ENCODE results near the gene AGMO. TPM values are rescaled to one million over a fixed set of nuclear protein-coding genes. Genes with fewer than 3 reads are reported as not detected.

Gene AGMO
- total RNA-seq, 2 donors from 2014 or later = 0.37 to 0.47 TPM

- Histone ChIP-seq H3K4me3 (no peak overlapping the region), H3K36me3 (no peaks in the 10 kb centered on the region), H3K4me1 (no peaks in the 10 kb centered on the region), H3K27me3 (no peaks in the 10 kb centered on the region), H3K9ac (ENCODE audit: low read depth in 2 of 2, low read length in 2 of 2) (no peak overlapping the region), H3K9me3 (no peaks in the 10 kb centered on the region), H3K27ac (no peak overlapping the region)
- DNase-seq = no peak
- intact Hi-C loops (cut with DNase I) = no loop called here
- TF ChIP-seq CTCF (IDR thresholded peaks at IDR 0.05) = no peak
These were observed 15.5 kb downstream of the AGMO start for GRCh38 chr7:15546272-15546792.

- H3K9ac ChIP-seq (ENCODE audit: low read depth in 2 of 2, low read length in 2 of 2) = no peak overlapping the region
- no peaks in the 10 kb centered on the region for H3K36me3 ChIP-seq
- no peak overlapping the region for H3K4me3 ChIP-seq
- H3K27me3 ChIP-seq = no peaks in the 10 kb centered on the region
- H3K27ac ChIP-seq = no peak overlapping the region
- intact Hi-C loops (cut with DNase I) = no loop called here
- no peaks in the 10 kb centered on the region for H3K4me1 ChIP-seq
- no peaks in the 10 kb centered on the region for H3K9me3 ChIP-seq
- no peak for DNase-seq
- no peak for TF ChIP-seq CTCF (IDR thresholded peaks at IDR 0.05)
These were observed 17.8 kb downstream of the AGMO start for GRCh38 chr7:15544050-15544449.

- Histone ChIP-seq H3K36me3 (no peaks in the 10 kb centered on the region), H3K4me1 (no peaks in the 10 kb centered on the region), H3K4me3 (no peak overlapping the region), H3K27me3 (no peaks in the 10 kb centered on the region), H3K9ac (ENCODE audit: low read depth in 2 of 2, low read length in 2 of 2) (no peak overlapping the region), H3K27ac (no peak overlapping the region), H3K9me3 (no peaks in the 10 kb centered on the region)
- no peak for TF ChIP-seq CTCF (IDR thresholded peaks at IDR 0.05)
- no peak for DNase-seq
- intact Hi-C loops (cut with DNase I) = no loop called here
These were observed 18.6 kb downstream of the AGMO start for GRCh38 chr7:15543256-15543655.

DNA sequence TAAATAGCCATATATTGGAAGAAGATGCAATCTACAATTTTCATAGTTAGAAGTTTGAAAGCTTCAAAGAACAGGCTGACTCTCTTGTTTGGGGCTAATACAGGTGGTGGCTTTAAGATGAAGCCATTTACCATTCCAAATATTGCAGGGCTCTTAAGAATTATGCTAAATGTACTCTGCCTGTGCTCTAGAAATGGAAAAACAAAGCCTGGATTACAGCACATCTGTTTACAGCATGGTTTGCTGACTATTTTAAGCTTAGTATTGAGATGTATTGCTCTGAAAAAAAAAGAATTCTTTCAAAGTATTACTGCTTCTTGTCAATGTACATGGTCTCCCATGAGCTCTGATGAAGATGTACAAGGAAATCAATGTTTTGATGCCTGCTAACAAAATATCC lies 34.2 kb downstream of the AGMO start:
- Histone ChIP-seq H3K27me3 (no peaks in the 10 kb centered on the region), H3K4me1 (no peaks in the 10 kb centered on the region), H3K9ac (ENCODE audit: low read depth in 2 of 2, low read length in 2 of 2) (no peak overlapping the region), H3K27ac (no peak overlapping the region), H3K4me3 (no peak overlapping the region), H3K36me3 (no peaks in the 10 kb centered on the region), H3K9me3 (no peaks in the 10 kb centered on the region)
- TF ChIP-seq CTCF (IDR thresholded peaks at IDR 0.05) = no peak
- no peak for DNase-seq
- intact Hi-C loops (cut with DNase I) = no loop called here

DNA sequence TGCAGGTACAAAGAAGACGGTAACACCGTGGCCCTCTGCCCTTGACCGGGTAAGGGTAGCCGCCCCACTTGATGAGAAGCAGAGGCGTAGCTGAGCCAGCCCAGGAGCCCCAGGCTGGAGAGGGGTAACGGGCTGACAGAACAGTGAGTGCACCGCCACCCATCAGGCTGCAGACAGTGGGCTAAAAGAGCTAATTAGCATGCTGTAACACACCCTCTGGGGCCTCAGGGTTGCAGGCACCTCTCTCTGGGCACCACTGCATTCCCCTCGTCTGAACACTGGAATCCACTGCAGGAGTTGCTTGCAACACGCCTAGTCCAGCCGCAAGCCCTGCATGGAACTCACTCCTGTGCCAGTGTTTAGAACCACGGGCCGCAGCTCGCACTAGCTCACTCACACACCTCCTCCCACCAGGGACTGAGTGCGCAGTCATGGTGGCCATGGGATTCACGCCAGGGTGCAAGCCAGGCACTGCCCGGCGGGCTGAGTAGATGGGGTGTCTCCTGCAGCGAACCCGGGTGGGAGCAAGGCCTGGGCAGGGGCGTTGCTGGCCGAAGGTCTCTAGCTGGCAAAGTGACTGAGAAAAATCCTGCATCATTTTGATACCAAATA lies 36.1 kb downstream of the AGMO start:
- no peak overlapping the region for H3K9ac ChIP-seq (ENCODE audit: low read depth in 2 of 2, low read length in 2 of 2)
- no peaks in the 10 kb centered on the region for H3K9me3 ChIP-seq
- no peaks in the 10 kb centered on the region for H3K4me1 ChIP-seq
- H3K36me3 ChIP-seq = no peaks in the 10 kb centered on the region
- no peak for TF ChIP-seq CTCF (IDR thresholded peaks at IDR 0.05)
- no peak overlapping the region for H3K4me3 ChIP-seq
- no peak for DNase-seq
- H3K27ac ChIP-seq = no peak overlapping the region
- intact Hi-C loops (cut with DNase I) = no loop called here
- H3K27me3 ChIP-seq = no peaks in the 10 kb centered on the region

Data from colonic mucosa (tissue), 4 donors.